Measurements from ENCODE around the gene MPDZ. TPM values are rescaled to one million over a fixed set of nuclear protein-coding genes. Genes with fewer than 3 reads are reported as not detected.

The MPDZ gene
- total RNA-seq, 1 donor from 2014 or later = 46.2 TPM

- H3K27ac ChIP-seq = no peak overlapping the region
- DNase-seq (ENCODE audit: low spot score in 2 of 2) = no peak
- H3K9me3 ChIP-seq = no peaks in the 10 kb centered on the region
- H3K36me3 ChIP-seq = peaks cover 11 to 38% of the 10 kb centered on the region in 2 donors
- H3K4me3 ChIP-seq = no peak overlapping the region
- no peaks in the 10 kb centered on the region for H3K27me3 ChIP-seq
- intact Hi-C loops (cut with DNase I) = no loop called here
- H3K4me1 ChIP-seq = peaks cover under 1 to 2% of the 10 kb centered on the region in 2 donors
- TF ChIP-seq, protein P1, sequence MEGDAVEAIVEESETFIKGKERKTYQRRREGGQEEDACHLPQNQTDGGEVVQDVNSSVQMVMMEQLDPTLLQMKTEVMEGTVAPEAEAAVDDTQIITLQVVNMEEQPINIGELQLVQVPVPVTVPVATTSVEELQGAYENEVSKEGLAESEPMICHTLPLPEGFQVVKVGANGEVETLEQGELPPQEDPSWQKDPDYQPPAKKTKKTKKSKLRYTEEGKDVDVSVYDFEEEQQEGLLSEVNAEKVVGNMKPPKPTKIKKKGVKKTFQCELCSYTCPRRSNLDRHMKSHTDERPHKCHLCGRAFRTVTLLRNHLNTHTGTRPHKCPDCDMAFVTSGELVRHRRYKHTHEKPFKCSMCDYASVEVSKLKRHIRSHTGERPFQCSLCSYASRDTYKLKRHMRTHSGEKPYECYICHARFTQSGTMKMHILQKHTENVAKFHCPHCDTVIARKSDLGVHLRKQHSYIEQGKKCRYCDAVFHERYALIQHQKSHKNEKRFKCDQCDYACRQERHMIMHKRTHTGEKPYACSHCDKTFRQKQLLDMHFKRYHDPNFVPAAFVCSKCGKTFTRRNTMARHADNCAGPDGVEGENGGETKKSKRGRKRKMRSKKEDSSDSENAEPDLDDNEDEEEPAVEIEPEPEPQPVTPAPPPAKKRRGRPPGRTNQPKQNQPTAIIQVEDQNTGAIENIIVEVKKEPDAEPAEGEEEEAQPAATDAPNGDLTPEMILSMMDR (IDR thresholded peaks at IDR 0.05) = no peak
Measured at GRCh38 chr9:13118313-13118712, 161.2 kb downstream of the MPDZ start.

DNA sequence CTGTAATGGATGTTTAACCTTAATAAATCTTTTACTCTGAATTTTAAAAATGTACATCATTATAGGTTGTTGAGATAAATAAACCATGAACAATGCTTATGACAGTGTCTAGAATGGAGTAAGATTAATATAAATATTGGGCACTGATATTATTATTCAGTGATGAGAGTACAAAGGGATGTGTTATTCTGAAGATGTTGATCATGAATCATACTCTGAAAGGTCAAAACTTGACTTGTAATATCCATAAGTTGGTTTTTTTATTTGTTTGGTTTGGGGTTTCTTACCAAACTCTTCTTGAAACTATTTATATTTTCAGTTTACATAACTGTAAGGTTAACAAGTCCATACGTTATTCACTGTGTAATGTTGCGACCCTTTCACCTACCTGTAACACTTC, 163.2 kb downstream of the MPDZ start:
- TF ChIP-seq, protein P1 (IDR thresholded peaks at IDR 0.05) = no peak
- H3K27me3 ChIP-seq = no peaks in the 10 kb centered on the region
- H3K4me1 ChIP-seq = peaks cover 3% of the 10 kb centered on the region in 2 donors
- no peaks in the 10 kb centered on the region for H3K9me3 ChIP-seq
- peaks cover 0 to 27% of the 10 kb centered on the region in 2 donors for H3K36me3 ChIP-seq
- no peak for DNase-seq (ENCODE audit: low spot score in 2 of 2)
- H3K27ac ChIP-seq = no peak overlapping the region
- intact Hi-C loops (cut with DNase I) = no loop called here
- no peak overlapping the region for H3K4me3 ChIP-seq

DNA sequence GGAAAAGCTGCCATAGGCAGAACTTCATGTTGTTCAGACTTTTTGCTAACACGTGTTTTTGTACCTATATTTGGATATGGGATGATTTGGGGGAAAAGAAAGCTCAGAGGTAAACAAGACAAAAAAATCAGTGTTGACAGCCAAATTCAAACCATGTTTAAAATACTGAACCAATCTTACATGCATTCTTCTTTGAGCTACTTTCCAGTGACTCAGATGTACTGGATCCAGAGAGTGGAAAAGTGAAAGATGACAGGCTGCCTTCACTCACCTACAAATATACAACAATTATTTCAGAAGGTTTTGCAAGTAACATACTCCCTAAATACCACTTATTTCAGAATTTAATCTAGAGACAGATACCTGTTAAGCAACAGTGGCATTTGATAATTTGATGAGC, 165.7 kb downstream of the MPDZ start:
- Histone ChIP-seq H3K9me3 (no peaks in the 10 kb centered on the region), H3K4me3 (no peak overlapping the region), H3K36me3 (peaks cover 6 to 33% of the 10 kb centered on the region in 2 donors), H3K27ac (no peak overlapping the region), H3K4me1 (peaks cover 3 to 10% of the 10 kb centered on the region in 2 donors), H3K27me3 (no peaks in the 10 kb centered on the region)
- DNase-seq (ENCODE audit: low spot score in 2 of 2) = no peak
- TF ChIP-seq, protein P1 (IDR thresholded peaks at IDR 0.05) = no peak
- intact Hi-C loops (cut with DNase I) = no loop called here

GRCh38 chr9:13113216-13113615, 166.3 kb downstream of the MPDZ start:
- TF ChIP-seq, protein P1 (IDR thresholded peaks at IDR 0.05) = no peak
- Histone ChIP-seq H3K9me3 (no peaks in the 10 kb centered on the region), H3K27ac (no peak overlapping the region), H3K36me3 (peaks cover 11 to 32% of the 10 kb centered on the region in 2 donors), H3K4me3 (no peak overlapping the region), H3K27me3 (no peaks in the 10 kb centered on the region), H3K4me1 (peaks cover 3 to 10% of the 10 kb centered on the region in 2 donors)
- DNase-seq (ENCODE audit: low spot score in 2 of 2) = no peak
- intact Hi-C loops (cut with DNase I) = no loop called here

DNA sequence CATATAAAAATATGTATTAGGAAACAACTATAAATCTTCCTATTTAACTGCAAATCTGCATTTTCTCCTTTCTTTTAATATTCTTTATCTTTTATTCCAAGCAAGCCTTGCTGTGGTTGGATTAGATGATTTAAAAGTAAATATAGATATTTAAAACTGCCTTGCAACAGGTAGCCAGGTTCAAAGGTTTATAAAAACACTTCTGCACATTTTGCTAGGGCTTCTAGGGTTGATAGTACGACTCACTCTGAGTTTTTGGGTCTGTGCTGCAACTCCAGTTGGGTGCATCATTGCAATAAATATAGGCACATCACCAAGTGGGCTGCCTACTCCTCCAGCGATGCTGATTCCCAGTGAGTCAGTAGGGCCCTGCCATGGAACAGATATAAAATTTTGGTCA, 167.7 kb downstream of the MPDZ start:
- intact Hi-C loops (cut with DNase I) = no loop called here
- H3K4me3 ChIP-seq = no peak overlapping the region
- peaks cover 11 to 39% of the 10 kb centered on the region in 2 donors for H3K36me3 ChIP-seq
- no peak overlapping the region for H3K27ac ChIP-seq
- TF ChIP-seq, protein P1 (IDR thresholded peaks at IDR 0.05) = no peak
- no peaks in the 10 kb centered on the region for H3K9me3 ChIP-seq
- H3K27me3 ChIP-seq = no peaks in the 10 kb centered on the region
- H3K4me1 ChIP-seq = peaks cover 3 to 10% of the 10 kb centered on the region in 2 donors
- no peak for DNase-seq (ENCODE audit: low spot score in 2 of 2)
